Adrenal gland (tissue), 12 donors: ENCODE results near the gene SLC5A10. TPM values are rescaled to one million over a fixed set of nuclear protein-coding genes. Genes with fewer than 3 reads are reported as not detected.
A peak's percentile ranks its signal among the peaks of the same experiment; 100 is the strongest.

Source experiments
- DNase-seq, 7 donors: peaks; one replicate each; pipeline ENCODE4 v3.0.0-alpha.2; 2019 to 2020
- H3K27ac ChIP-seq, 5 donors: fragments of 200-600 bp; sonication (generic) in 4 of 5; 1 replicate in 3 of 5; 2 replicates in 2 of 5; pipeline versions ENCODE4 v1.5.1 to v1.8.0; 2016 to 2020; ENCODE audit warnings: mild to moderate bottlenecking in 1 of 5
- H3K27me3 ChIP-seq: fragments of 200-600 bp; 2 replicates; pipeline ENCODE4 v1.8.0; 2021
- H3K36me3 ChIP-seq, 2 donors: fragments of 200-600 bp; replicated peaks in 1 of 2; 1 replicate in 1 of 2; 2 replicates in 1 of 2; pipeline versions ENCODE4 v1.5.1 to v1.8.0; 2018 to 2022
- H3K4me1 ChIP-seq, 2 donors: fragments of 200-600 bp; replicated peaks in 1 of 2; 1 replicate in 1 of 2; 2 replicates in 1 of 2; pipeline versions ENCODE4 v1.5.1 to v1.8.0; 2018 to 2021
- H3K4me3 ChIP-seq, 4 donors: fragments of 200-600 bp; sonication (generic) in 3 of 4; one replicate each; pipeline ENCODE4 v1.5.1; 2016 to 2018
- H3K9me3 ChIP-seq, 3 donors: fragments of 200-600 bp; sonication (generic) in 1 of 3; replicated peaks in 1 of 3; 1 replicate in 2 of 3; 2 replicates in 1 of 3; pipeline versions ENCODE4 v1.5.1 to v1.8.0; 2016 to 2021
- POLR2A ChIP-seq, 2 donors: fragments of 450-650 bp; IDR thresholded peaks; one replicate each; pipeline ENCODE4 v1.6.1; 2017; ENCODE audit warnings: antibody characterized with exemption in 2 of 2, mild to moderate bottlenecking in 2 of 2, moderate library complexity in 1 of 2
- WGBS, 4 donors: extraction: QIAGEN DNeasy Blood & Tissue Kit in 2 of 4; methylation state at CpG; one replicate each; pipeline versions ENCODE4 v1.1.5 to v1.1.7; 2013 to 2017; 5-methylcytosine and 5-hydroxymethylcytosine counted together
- intact Hi-C, 2 donors: fragments of 100-400 bp; cut with DNase I; formaldehyde crosslinking; loops; one replicate each; pipeline versions ENCODE4 v1.14.1 to v1.15.0; 2022 to 2023
- polyA plus RNA-seq, 3 donors: library from polyadenylated mRNA; stranded (reverse); fragments of 200-250 nt in 2 of 3; fragments of 350-450 nt in 1 of 3; fragmentation: Illumina TruSeq in 1 of 3; extraction: RNeasy Lipid Tissue Mini Kit (QIAGEN cat#74804) in 1 of 3; gene quantifications; one replicate each; pipeline ENCODE4 v1.2.3, GENCODE V29; 2013 to 2014
- total RNA-seq, 9 donors: library from RNA; depleted of rRNA in 4 of 9; stranded (reverse); fragments of >200 nt in 4 of 9; fragments of 120-200 nt in 1 of 9; fragmentation: NEBNext Ultra II Directional in 1 of 9; extraction: Animal tissue kit (Norgen Biotek cat#: 25700) in 1 of 9; gene quantifications; one replicate each; pipeline versions ENCODE4 v1.1.0 to v1.2.4, GENCODE V29; 2013 to 2023
- TF ChIP-seq, protein P1 (sequence below), 6 experiments: fragments of 450-650 bp in 4 of 6; fragments of 200-600 bp in 2 of 6; sonication (generic) in 1 of 6; IDR thresholded peaks; 1 replicate in 5 of 6; 2 replicates in 1 of 6; pipeline versions ENCODE4 v1.5.1 to v1.8.0; 2016 to 2021; ENCODE audit warnings: antibody characterized with exemption in 6 of 6, mild to moderate bottlenecking in 2 of 6, moderate library complexity in 1 of 6
- donor health status: healthy with polysubstance abuse.
- donor health status: Bipolar disorder and iron deficiency.
- donor health status: DM: yes; HTN: yes; CAD: no.
- donor health status: DM: no; HTN: no; CAD: no.
- donor health status: DM: no; HTN: no; CAD: no.
- donor health status: DM: yes; HTN: yes; CAD: no.

SLC5A10 gene
- total and polyA plus RNA-seq, 12 donors: 0.16 to 0.94 (median 0.22) TPM; not detected in 8

DNA sequence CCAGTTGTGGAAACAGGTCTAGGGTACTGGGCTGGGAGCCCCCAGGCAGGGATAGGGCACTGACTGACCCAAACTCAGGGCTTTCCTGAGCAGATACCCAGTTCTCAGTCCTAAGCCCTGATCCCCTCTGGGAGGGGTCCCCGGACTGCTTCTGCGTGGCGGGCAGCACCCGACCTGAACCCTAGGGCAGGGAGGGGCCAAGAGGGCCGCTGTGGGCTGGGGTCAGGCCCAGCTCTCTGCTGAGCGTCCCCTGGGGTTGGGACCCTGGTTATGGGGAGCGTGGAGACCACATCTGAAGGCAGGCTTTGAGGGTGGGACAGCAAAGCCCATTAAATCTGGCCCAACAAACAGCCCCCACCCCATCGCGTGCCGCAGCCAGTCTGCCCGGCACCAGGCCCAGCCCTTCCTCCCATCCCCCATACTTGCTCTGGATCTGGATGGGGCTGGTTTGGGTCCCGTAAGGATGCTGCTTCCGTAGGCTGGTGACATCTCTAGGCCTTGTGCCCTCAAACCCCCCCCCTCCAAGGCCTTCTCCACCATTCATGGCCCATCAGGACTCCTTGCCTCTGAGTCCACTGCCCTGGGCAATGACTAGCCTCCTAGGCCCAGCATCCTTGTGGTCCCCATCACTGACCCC is 53.3 kb downstream of the SLC5A10 start:
- DNase-seq: no peak
- Histone ChIP-seq H3K27me3 (no peaks in the 10 kb centered on the region), H3K4me3 (peak overlapping the region in 2 of 4 donors; percentile 43 to 89), H3K4me1 (peaks cover 12 to 13% of the 10 kb centered on the region in 2 donors), H3K36me3 (no peaks in the 10 kb centered on the region), H3K27ac (peak overlapping the region in 3 of 5 donors; percentile 7 to 72 (median 37)), H3K9me3 (no peaks in the 10 kb centered on the region)
- no peak for TF ChIP-seq POLR2A (IDR thresholded peaks at IDR 0.05)
- TF ChIP-seq, protein P1, sequence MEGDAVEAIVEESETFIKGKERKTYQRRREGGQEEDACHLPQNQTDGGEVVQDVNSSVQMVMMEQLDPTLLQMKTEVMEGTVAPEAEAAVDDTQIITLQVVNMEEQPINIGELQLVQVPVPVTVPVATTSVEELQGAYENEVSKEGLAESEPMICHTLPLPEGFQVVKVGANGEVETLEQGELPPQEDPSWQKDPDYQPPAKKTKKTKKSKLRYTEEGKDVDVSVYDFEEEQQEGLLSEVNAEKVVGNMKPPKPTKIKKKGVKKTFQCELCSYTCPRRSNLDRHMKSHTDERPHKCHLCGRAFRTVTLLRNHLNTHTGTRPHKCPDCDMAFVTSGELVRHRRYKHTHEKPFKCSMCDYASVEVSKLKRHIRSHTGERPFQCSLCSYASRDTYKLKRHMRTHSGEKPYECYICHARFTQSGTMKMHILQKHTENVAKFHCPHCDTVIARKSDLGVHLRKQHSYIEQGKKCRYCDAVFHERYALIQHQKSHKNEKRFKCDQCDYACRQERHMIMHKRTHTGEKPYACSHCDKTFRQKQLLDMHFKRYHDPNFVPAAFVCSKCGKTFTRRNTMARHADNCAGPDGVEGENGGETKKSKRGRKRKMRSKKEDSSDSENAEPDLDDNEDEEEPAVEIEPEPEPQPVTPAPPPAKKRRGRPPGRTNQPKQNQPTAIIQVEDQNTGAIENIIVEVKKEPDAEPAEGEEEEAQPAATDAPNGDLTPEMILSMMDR (IDR thresholded peaks at IDR 0.05): no peak
- intact Hi-C loops: no loop called here
- WGBS, 4 donors: 77 to 95% (median 90%) methylated on average over 6 to 13 of the region's 13 CpGs

DNA sequence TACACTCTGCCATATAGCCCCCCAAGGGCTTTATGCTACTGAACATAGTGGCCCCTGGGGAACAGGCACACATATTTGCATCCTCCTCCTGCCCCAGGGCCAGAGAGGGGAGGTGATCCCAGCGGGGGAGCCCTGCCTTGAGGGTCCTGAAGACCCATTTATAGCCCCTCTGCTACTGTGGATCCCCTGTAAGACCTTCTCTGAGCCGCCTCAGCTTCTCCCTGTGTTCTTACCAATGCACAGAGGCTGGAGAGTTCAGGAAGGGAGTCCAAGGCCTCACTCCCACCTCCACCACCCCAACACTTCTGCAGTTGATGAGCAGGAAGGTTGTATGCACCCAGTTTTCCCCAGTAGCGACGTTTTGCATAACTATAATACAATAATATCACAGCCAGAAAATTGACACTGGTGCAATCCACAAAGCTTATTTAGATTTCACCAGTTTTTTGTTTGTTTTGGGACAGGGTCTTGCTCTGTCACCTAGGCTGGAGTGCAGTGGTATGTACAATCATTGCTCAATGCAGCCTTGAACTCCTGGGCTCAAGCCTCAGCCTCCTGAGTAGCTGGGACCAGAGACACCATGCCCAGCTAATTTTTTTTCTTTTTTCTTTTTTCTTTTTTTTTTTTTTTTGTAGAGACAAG is 53.9 kb downstream of the SLC5A10 start:
- Histone ChIP-seq H3K4me3 (no peak overlapping the region), H3K9me3 (no peaks in the 10 kb centered on the region), H3K36me3 (no peaks in the 10 kb centered on the region), H3K4me1 (peaks cover 12 to 13% of the 10 kb centered on the region in 2 donors), H3K27me3 (no peaks in the 10 kb centered on the region), H3K27ac (no peak overlapping the region)
- intact Hi-C loops: no loop called here
- 89 to 93% (median 92%) methylated on average over 4 of the region's 4 CpGs for WGBS, 4 donors
- no peak for DNase-seq
- TF ChIP-seq POLR2A (IDR thresholded peaks at IDR 0.05): no peak
- TF ChIP-seq, protein P1 (IDR thresholded peaks at IDR 0.05): no peak

DNA sequence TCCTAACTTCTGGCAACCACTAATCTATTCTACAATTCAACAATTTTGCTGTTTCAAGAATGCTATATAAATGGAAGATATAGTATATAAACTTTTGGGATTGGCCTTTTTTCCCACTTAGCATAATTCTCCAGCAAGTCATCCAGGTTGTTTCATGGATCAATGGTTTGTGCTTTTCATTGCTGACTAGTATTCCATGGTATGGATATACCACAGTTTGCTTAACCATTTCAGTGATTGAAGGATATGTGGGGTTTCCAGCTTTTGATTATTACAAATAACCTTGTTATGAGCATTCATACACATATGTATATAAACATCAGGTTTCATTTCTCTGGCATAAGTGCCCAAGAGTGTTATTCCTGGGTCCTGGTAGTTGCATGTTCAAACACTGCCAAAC is 54.7 kb downstream of the SLC5A10 start:
- Histone ChIP-seq H3K4me3 (no peak overlapping the region), H3K36me3 (no peaks in the 10 kb centered on the region), H3K9me3 (no peaks in the 10 kb centered on the region), H3K27ac (no peak overlapping the region), H3K27me3 (no peaks in the 10 kb centered on the region), H3K4me1 (peaks cover 12 to 13% of the 10 kb centered on the region in 2 donors)
- TF ChIP-seq, protein P1 (IDR thresholded peaks at IDR 0.05): no peak
- TF ChIP-seq POLR2A (IDR thresholded peaks at IDR 0.05): no peak
- intact Hi-C loops: no loop called here
- DNase-seq: no peak

DNA sequence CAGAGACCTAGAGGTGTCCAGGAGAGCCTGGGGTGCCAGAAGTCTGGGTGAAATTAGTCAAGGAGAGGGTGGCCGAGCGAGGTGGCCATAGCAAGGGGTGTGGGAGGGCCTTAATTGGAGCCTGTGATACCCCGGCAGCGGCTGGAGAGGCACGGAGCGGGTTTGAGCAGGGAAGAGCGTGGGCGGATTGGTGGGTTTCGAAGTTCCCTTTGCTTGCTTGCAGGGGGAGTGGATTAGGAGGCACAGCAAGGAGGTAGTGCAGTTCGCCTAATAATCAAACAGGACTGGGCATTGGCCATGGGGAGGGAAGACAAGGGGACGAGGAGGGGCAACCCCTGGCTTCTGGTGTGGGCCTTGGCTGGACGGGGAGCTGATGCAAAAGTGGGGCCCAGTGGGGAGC is 58.0 kb downstream of the SLC5A10 start:
- peaks cover 3 to 4% of the 10 kb centered on the region in 2 donors for H3K4me1 ChIP-seq
- H3K27ac ChIP-seq: no peak overlapping the region
- no peak overlapping the region for H3K4me3 ChIP-seq
- no peaks in the 10 kb centered on the region for H3K27me3 ChIP-seq
- intact Hi-C loops: no loop called here
- TF ChIP-seq POLR2A (IDR thresholded peaks at IDR 0.05): no peak
- TF ChIP-seq, protein P1 (IDR thresholded peaks at IDR 0.05): no peak
- 92 to 96% (median 93%) methylated on average over 12 of the region's 12 CpGs for WGBS, 4 donors
- H3K9me3 ChIP-seq: no peaks in the 10 kb centered on the region
- H3K36me3 ChIP-seq: no peaks in the 10 kb centered on the region
- DNase-seq: no peak
